GM12878 (cell line): Measurements from ENCODE around the gene KCNC1. TPM values are rescaled to one million over a fixed set of nuclear protein-coding genes. Genes with fewer than 3 reads are reported as not detected.

Experiments
- EZH2 ChIP-seq: IDR thresholded peaks from 2 replicates; pipeline ENCODE4 v1.6.1; 2012; ENCODE audit warnings: low read depth, mild to moderate bottlenecking, control low read depth, inconsistent platforms, low read length, borderline replicate concordance; ENCODE audit not compliant: control insufficient read depth
- FOS ChIP-seq: IDR thresholded peaks from 3 replicates; pipeline ENCODE4 v1.6.1; 2011; ENCODE audit warnings: borderline replicate concordance; ENCODE audit not compliant: insufficient read length; ENCODE audit errors: extremely low read depth
- JUNB ChIP-seq: IDR thresholded peaks from 2 replicates; pipeline ENCODE4 v1.6.1; 2016; ENCODE audit warnings: antibody characterized with exemption, mild to moderate bottlenecking
- NR2F1 ChIP-seq: fragments of 450-650 bp; conservative IDR thresholded peaks from 2 replicates; pipeline ENCODE4 v1.6.1; 2017; ENCODE audit warnings: mild to moderate bottlenecking
- STAT3 ChIP-seq: IDR thresholded peaks from 2 replicates; pipeline ENCODE4 v1.6.1; 2011; ENCODE audit warnings: low read depth, low read length, improper control_type of control experiment
- ZSCAN29 ChIP-seq: fragments of 450-650 bp; IDR thresholded peaks from 2 replicates; pipeline ENCODE4 v1.6.1; 2017; ENCODE audit warnings: mild to moderate bottlenecking, moderate library complexity
- polyA plus RNA-seq, 11 experiments: library from polyadenylated mRNA; depleted of rRNA in 4 of 11; unstranded in 6 of 11; stranded (reverse) in 5 of 11; fragments of >200 nt; fragmentation: Nextera tagmentation in 4 of 11; fragmentation: Illumina TruSeq in 1 of 11; extraction: Ambion mirVana in 4 of 11; extraction: Trizol in 1 of 11; gene quantifications; 1 replicate in 1 of 11; 2 replicates in 10 of 11; pipeline versions ENCODE4 v1.2.1 to v1.2.3, GENCODE V29; 2011 to 2016; ENCODE audit warnings: inconsistent platforms in 2 of 11, missing spikeins in 2 of 11, low read depth in 1 of 11
- total RNA-seq, 4 experiments: library from RNA; depleted of rRNA in 3 of 4; stranded (reverse); fragments of >200 nt in 3 of 4; fragmentation: Illumina TruSeq in 1 of 4; extraction: Trizol in 1 of 4; gene quantifications; 2 replicates each; pipeline versions ENCODE4 v1.2.1 to v1.2.3, GENCODE V29; 2013 to 2021
- TF ChIP-seq, protein P1 (sequence below): fragments of 450-650 bp; IDR thresholded peaks from 2 replicates; pipeline ENCODE4 v1.6.1; 2016; ENCODE audit warnings: mild to moderate bottlenecking
- TF ChIP-seq, protein P2 (sequence below): IDR thresholded peaks from 2 replicates; pipeline ENCODE4 v1.6.1; 2012; ENCODE audit warnings: low read depth, low read length, improper control_type of control experiment
- TF ChIP-seq, protein P3 (sequence below): fragments of 450-650 bp; formaldehyde crosslinking; IDR thresholded peaks from 2 replicates; pipeline ENCODE4 v1.5.0; 2022; ENCODE audit warnings: mild to moderate bottlenecking, missing genetic modification characterization
- TF ChIP-seq, protein P4 (sequence below): IDR thresholded peaks from 2 replicates; pipeline ENCODE4 v1.6.1; 2012; ENCODE audit warnings: low read depth, low read length, improper control_type of control experiment

KCNC1 gene
- total and polyA plus RNA-seq, 10 of the 15 experiments (the other 5 are each of a cell fraction or from before 2014, with no cell fraction given), result 0.27 to 0.34 TPM; not detected in 8

DNA sequence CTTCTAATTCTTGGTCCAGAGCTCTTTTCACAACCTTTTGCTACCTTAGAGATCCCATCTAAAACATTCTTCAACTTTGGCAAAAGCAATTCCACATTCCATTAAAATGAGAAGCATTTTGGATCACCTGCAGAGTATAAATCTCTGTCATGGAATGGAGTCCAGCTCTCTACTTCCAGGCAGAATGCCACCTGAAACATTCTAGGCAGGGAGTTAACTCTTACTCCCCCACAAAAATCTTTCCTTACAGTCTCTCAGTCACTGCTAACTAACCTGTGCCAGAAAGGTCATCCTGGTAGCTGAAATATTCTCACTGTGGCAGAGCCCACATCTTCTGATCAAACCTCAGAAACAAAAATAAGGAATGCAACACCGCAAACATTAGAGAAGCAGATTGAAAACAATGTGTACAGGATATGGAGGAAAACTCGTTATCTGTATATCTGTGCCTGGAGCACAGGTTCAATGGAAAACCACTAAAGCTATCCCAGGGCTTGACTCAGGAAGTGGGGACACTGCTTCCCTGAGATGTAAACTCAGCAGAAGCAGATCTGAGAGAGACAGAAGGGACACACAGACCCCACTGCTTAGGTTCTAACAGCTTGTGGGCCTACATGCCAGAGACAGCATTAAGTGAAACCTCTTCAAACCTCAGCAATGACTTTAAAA, 78.9 kb downstream of the KCNC1 start (continued):
- TF ChIP-seq, protein P1, sequence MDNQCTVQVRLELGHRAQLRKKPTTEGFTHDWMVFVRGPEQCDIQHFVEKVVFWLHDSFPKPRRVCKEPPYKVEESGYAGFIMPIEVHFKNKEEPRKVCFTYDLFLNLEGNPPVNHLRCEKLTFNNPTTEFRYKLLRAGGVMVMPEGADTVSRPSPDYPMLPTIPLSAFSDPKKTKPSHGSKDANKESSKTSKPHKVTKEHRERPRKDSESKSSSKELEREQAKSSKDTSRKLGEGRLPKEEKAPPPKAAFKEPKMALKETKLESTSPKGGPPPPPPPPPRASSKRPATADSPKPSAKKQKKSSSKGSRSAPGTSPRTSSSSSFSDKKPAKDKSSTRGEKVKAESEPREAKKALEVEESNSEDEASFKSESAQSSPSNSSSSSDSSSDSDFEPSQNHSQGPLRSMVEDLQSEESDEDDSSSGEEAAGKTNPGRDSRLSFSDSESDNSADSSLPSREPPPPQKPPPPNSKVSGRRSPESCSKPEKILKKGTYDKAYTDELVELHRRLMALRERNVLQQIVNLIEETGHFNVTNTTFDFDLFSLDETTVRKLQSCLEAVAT, result no peak
- TF ChIP-seq NR2F1 (no peak), STAT3 (no peak), JUNB (no peak), FOS (no peak), EZH2 (no peak), ZSCAN29 (no peak)
- TF ChIP-seq, protein P2, sequence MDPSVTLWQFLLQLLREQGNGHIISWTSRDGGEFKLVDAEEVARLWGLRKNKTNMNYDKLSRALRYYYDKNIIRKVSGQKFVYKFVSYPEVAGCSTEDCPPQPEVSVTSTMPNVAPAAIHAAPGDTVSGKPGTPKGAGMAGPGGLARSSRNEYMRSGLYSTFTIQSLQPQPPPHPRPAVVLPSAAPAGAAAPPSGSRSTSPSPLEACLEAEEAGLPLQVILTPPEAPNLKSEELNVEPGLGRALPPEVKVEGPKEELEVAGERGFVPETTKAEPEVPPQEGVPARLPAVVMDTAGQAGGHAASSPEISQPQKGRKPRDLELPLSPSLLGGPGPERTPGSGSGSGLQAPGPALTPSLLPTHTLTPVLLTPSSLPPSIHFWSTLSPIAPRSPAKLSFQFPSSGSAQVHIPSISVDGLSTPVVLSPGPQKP, result no peak
- TF ChIP-seq, protein P3, sequence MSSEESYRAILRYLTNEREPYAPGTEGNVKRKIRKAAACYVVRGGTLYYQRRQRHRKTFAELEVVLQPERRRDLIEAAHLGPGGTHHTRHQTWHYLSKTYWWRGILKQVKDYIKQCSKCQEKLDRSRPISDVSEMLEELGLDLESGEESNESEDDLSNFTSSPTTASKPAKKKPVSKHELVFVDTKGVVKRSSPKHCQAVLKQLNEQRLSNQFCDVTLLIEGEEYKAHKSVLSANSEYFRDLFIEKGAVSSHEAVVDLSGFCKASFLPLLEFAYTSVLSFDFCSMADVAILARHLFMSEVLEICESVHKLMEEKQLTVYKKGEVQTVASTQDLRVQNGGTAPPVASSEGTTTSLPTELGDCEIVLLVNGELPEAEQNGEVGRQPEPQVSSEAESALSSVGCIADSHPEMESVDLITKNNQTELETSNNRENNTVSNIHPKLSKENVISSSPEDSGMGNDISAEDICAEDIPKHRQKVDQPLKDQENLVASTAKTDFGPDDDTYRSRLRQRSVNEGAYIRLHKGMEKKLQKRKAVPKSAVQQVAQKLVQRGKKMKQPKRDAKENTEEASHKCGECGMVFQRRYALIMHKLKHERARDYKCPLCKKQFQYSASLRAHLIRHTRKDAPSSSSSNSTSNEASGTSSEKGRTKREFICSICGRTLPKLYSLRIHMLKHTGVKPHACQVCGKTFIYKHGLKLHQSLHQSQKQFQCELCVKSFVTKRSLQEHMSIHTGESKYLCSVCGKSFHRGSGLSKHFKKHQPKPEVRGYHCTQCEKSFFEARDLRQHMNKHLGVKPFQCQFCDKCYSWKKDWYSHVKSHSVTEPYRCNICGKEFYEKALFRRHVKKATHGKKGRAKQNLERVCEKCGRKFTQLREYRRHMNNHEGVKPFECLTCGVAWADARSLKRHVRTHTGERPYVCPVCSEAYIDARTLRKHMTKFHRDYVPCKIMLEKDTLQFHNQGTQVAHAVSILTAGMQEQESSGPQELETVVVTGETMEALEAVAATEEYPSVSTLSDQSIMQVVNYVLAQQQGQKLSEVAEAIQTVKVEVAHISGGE, result no peak
- TF ChIP-seq, protein P4, sequence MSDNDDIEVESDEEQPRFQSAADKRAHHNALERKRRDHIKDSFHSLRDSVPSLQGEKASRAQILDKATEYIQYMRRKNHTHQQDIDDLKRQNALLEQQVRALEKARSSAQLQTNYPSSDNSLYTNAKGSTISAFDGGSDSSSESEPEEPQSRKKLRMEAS, result no peak
